Endothelial cell of umbilical vein (primary cell): ENCODE results near the gene MAPK4. TPM values are rescaled to one million over a fixed set of nuclear protein-coding genes. Genes with fewer than 3 reads are reported as not detected.

Source experiments
- BruUV-seq: library from RNA; stranded (reverse); fragments of 400-500 nt; replicated peaks from 2 replicates; lab custom pipeline; 2021; lab: Mats Ljungman, UMichigan
- CTCF ChIA-PET: fragments of 300-600, 350-600 bp; sonication (Branson Sonifier 250); formaldehyde crosslinking; loops from one replicate; lab custom pipeline; 2021; ENCODE audit warnings: antibody characterized with exemption, inconsistent platforms; lab: Charles Lee
- POLR2A ChIA-PET: fragments of 300-600, 350-600 bp; sonication (Branson Sonifier 250); formaldehyde crosslinking; loops from one replicate; lab custom pipeline; 2021; ENCODE audit warnings: antibody characterized with exemption, inconsistent platforms; lab: Charles Lee
- DNase-seq: peaks from one replicate; pipeline ENCODE4 v3.0.0-alpha.2; 2011; ENCODE audit warnings: low read depth, low spot score
- FAIRE-seq: peaks from 2 replicates; lab custom pipeline; 2011; peaks lifted over from hg19 to GRCh38; lab: Jason Lieb, UNC
- H2AFZ ChIP-seq: 2 replicates; pipeline ENCODE4 v1.6.0; 2012; ENCODE audit warnings: low read depth, low read length, control low read depth, inconsistent platforms
- H3K27ac ChIP-seq: 2 replicates; pipeline ENCODE4 v1.5.1; 2011; ENCODE audit warnings: low read depth, mild to moderate bottlenecking, control low read depth, low read length, moderate library complexity; ENCODE audit not compliant: insufficient read depth
- H3K27me3 ChIP-seq, 2 experiments: 2 replicates each; pipeline versions ENCODE4 v1.6.0 to v1.6.1; 2011; ENCODE audit warnings: low read length in 2 of 2, mixed read lengths in 1 of 2; ENCODE audit not compliant: control insufficient read depth in 2 of 2, insufficient read depth in 2 of 2
- H3K36me3 ChIP-seq, 2 experiments: 2 replicates in 1 of 2; 3 replicates in 1 of 2; pipeline ENCODE4 v1.5.1; 2011; ENCODE audit warnings: low read length in 2 of 2, mild to moderate bottlenecking in 1 of 2, moderate library complexity in 1 of 2; ENCODE audit not compliant: control insufficient read depth in 2 of 2, insufficient read depth in 2 of 2; ENCODE audit errors: extremely low read depth in 1 of 2
- H3K4me1 ChIP-seq: 3 replicates; pipeline ENCODE4 v1.5.1; 2011; ENCODE audit warnings: mild to moderate bottlenecking, low read length; ENCODE audit not compliant: control insufficient read depth, insufficient read depth; ENCODE audit errors: extremely low read depth
- H3K4me2 ChIP-seq: 2 replicates; pipeline ENCODE4 v1.6.1; 2011; ENCODE audit warnings: low read length, control low read depth, mixed read lengths; ENCODE audit not compliant: insufficient read depth
- H3K4me3 ChIP-seq, 3 experiments: fragments of 200-600 bp in 1 of 3; sonication (generic), shearing (Covaris generic) in 1 of 3; replicated peaks in 1 of 3; 2 replicates each; pipeline ENCODE4 v1.5.1; 2011 to 2016; ENCODE audit warnings: control low read depth in 3 of 3, low read length in 3 of 3, mild to moderate bottlenecking in 2 of 3, inconsistent platforms in 1 of 3, low read depth in 1 of 3, moderate library complexity in 1 of 3; ENCODE audit not compliant: insufficient read depth in 1 of 3
- H3K79me2 ChIP-seq: 2 replicates; pipeline ENCODE4 v1.6.0; 2012; ENCODE audit warnings: low read length, inconsistent platforms; ENCODE audit not compliant: control insufficient read depth, insufficient read depth
- H3K9ac ChIP-seq: replicated peaks from 2 replicates; pipeline ENCODE3; 2011; ENCODE audit warnings: low read length, control low read depth; ENCODE audit not compliant: insufficient read depth; ENCODE audit errors: extremely low read depth
- H3K9me1 ChIP-seq: replicated peaks from 3 replicates; pipeline ENCODE4 v1.6.0; 2011; ENCODE audit warnings: mild to moderate bottlenecking, low read length; ENCODE audit not compliant: control insufficient read depth, insufficient read depth; ENCODE audit errors: extremely low read depth
- H3K9me3 ChIP-seq: replicated peaks from 2 replicates; pipeline ENCODE4 v1.5.1; 2012; ENCODE audit warnings: low read length, inconsistent platforms; ENCODE audit not compliant: control insufficient read depth, insufficient read depth
- H4K20me1 ChIP-seq: replicated peaks from 2 replicates; pipeline ENCODE3; 2011; ENCODE audit warnings: mild to moderate bottlenecking, low read length; ENCODE audit not compliant: control insufficient read depth, insufficient read depth; ENCODE audit errors: extremely low read depth
- EZH2 ChIP-seq: IDR thresholded peaks from 2 replicates; pipeline ENCODE4 v1.6.1; 2012; ENCODE audit warnings: borderline replicate concordance, low read depth, mild to moderate bottlenecking, moderate library complexity, low read length, inconsistent platforms; ENCODE audit not compliant: severe bottlenecking
- FOS ChIP-seq: IDR thresholded peaks from 2 replicates; pipeline ENCODE4 v1.6.1; 2011; ENCODE audit warnings: mild to moderate bottlenecking, low read length, moderate library complexity, borderline replicate concordance; ENCODE audit not compliant: insufficient read depth
- GATA2 ChIP-seq: IDR thresholded peaks from 2 replicates; pipeline ENCODE4 v1.7.0; 2011; ENCODE audit warnings: low read depth, mild to moderate bottlenecking, moderate library complexity, mixed read lengths, low read length; ENCODE audit not compliant: insufficient read length, insufficient read depth
- JUN ChIP-seq: IDR thresholded peaks from 2 replicates; pipeline ENCODE4 v1.6.1; 2011; ENCODE audit warnings: borderline replicate concordance, low read depth; ENCODE audit not compliant: insufficient read length, insufficient read depth
- POLR2A ChIP-seq: IDR thresholded peaks from 2 replicates; pipeline ENCODE4 v1.6.1; 2012; ENCODE audit warnings: low read depth, mild to moderate bottlenecking, control low read depth, low read length
- POLR2AphosphoS5 ChIP-seq: IDR thresholded peaks from 2 replicates; pipeline ENCODE4 v1.6.1; 2012; ENCODE audit warnings: low read depth, mild to moderate bottlenecking, control low read depth, low read length, moderate library complexity; ENCODE audit not compliant: insufficient read depth
- dilution Hi-C: fragments of 300-500 bp; cut with MboI; formaldehyde crosslinking; loops from one replicate; pipeline ENCODE4 v1.15.0; 2019; ENCODE audit warnings: low sequenced_read_pairs; ENCODE audit not compliant: extremely low pct_ligation_motif_present
- intact Hi-C: fragments of 100-400 bp; cut with micrococcal nuclease; formaldehyde crosslinking; loops from one replicate; pipeline ENCODE4 v1.10.0; 2022
- polyA plus RNA-seq, 4 experiments: library from polyadenylated mRNA; depleted of rRNA in 3 of 4; stranded (reverse) in 3 of 4; unstranded in 1 of 4; fragments of >200 nt; gene quantifications; 2 replicates each; pipeline versions ENCODE4 v1.2.1 to v1.2.3, GENCODE V29; 2011 to 2012; ENCODE audit warnings: missing spikeins in 1 of 4
- total RNA-seq: library from RNA; stranded (reverse); gene quantifications from 2 replicates; pipeline ENCODE4 v1.2.3, GENCODE V29; 2021
- TF ChIP-seq, protein P1 (sequence below): IDR thresholded peaks from 2 replicates; pipeline ENCODE4 v1.6.1; 2011; ENCODE audit not compliant: insufficient read depth, insufficient read length
- TF ChIP-seq, protein P2 (sequence below), 2 donors: IDR thresholded peaks; 1 replicate in 1 of 2; 2 replicates in 1 of 2; pipeline ENCODE4 v1.5.1; 2011; ENCODE audit warnings: low read length in 2 of 2, mild to moderate bottlenecking in 2 of 2, moderate library complexity in 2 of 2, control low read depth in 1 of 2, inconsistent platforms in 1 of 2, low read depth in 1 of 2; ENCODE audit not compliant: insufficient read depth in 1 of 2; ENCODE audit errors: extremely low read depth in 1 of 2

MAPK4 gene
- total and polyA plus RNA-seq, 2 donors (not counting 3 experiments of a cell fraction or from before 2014, with no cell fraction given) = not detected

DNA sequence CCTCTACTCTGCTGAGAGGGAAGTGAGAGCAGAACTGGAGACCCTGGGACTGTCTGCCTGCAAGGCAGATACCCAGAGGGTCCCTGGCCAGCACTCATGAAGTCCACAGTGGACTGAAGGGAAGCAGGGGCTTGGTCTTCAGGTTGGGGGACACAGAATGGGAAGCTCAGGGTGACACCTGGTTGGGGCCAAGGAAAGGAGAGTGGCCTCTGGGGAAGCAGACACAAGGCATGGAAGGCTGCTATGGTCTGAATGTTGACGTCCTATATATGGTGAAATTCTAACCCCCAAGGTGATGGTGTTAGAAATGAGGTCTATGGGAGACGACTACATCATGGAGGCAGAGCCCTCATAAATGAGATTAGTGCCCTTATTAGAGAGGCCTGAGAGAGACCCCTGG, 190.7 kb downstream of the MAPK4 start:
- DNase-seq (no peak), FAIRE-seq (no peak)
- Histone ChIP-seq H4K20me1 (no peaks in the 10 kb centered on the region), H3K9me1 (no peaks in the 10 kb centered on the region), H3K4me1 (no peaks in the 10 kb centered on the region), H3K79me2 (no peaks in the 10 kb centered on the region), H2AFZ (no peak overlapping the region), H3K4me3 (no peak overlapping the region), H3K4me2 (no peak overlapping the region), H3K9ac (no peak overlapping the region), H3K9me3 (no peaks in the 10 kb centered on the region), H3K36me3 (no peaks in the 10 kb centered on the region), H3K27me3 (no peaks in the 10 kb centered on the region), H3K27ac (no peak overlapping the region)
- intact Hi-C loops (no loop called here), dilution Hi-C loops (no loop called here)
- POLR2A ChIA-PET = no interaction called here
- BruUV-seq = no TSS peak
- TF ChIP-seq, protein P1, sequence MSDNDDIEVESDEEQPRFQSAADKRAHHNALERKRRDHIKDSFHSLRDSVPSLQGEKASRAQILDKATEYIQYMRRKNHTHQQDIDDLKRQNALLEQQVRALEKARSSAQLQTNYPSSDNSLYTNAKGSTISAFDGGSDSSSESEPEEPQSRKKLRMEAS = no peak
- TF ChIP-seq POLR2A = no peak
- TF ChIP-seq, protein P2, sequence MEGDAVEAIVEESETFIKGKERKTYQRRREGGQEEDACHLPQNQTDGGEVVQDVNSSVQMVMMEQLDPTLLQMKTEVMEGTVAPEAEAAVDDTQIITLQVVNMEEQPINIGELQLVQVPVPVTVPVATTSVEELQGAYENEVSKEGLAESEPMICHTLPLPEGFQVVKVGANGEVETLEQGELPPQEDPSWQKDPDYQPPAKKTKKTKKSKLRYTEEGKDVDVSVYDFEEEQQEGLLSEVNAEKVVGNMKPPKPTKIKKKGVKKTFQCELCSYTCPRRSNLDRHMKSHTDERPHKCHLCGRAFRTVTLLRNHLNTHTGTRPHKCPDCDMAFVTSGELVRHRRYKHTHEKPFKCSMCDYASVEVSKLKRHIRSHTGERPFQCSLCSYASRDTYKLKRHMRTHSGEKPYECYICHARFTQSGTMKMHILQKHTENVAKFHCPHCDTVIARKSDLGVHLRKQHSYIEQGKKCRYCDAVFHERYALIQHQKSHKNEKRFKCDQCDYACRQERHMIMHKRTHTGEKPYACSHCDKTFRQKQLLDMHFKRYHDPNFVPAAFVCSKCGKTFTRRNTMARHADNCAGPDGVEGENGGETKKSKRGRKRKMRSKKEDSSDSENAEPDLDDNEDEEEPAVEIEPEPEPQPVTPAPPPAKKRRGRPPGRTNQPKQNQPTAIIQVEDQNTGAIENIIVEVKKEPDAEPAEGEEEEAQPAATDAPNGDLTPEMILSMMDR (IDR thresholded peaks at IDR 0.05; ENCODE audit: extremely low read depth in 1 of 2, insufficient read depth in 1 of 2, low read depth in 1 of 2, low read length in 2 of 2) = no peak
- CTCF ChIA-PET = no interaction called here

DNA sequence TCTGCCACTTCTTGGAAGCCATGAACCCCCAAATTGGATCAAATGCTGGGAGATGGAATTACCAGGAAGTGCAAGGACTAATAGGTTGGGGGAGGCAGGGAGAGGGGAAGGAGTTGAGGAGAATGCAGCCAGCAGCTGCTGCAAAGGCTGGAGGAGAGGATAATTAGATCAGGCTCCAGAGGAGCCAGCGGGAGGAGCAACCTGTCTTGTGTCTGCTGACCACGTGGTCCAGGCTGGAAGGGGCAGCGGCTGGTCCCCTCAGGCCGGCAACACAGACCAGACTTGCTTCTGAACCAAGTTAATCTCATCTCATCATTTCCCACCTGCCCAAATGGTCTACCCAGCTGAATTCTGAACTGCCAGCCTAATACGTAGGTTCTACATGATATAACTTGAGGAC, 191.6 kb downstream of the MAPK4 start:
- no peaks in the 10 kb centered on the region for H4K20me1 ChIP-seq
- BruUV-seq = no TSS peak
- intact Hi-C loops = no loop called here
- no peaks in the 10 kb centered on the region for H3K9me1 ChIP-seq
- no peak overlapping the region for H3K9ac ChIP-seq
- dilution Hi-C loops = no loop called here
- H3K4me2 ChIP-seq = no peak overlapping the region
- H3K79me2 ChIP-seq = no peaks in the 10 kb centered on the region
- H2AFZ ChIP-seq = no peak overlapping the region
- H3K36me3 ChIP-seq = no peaks in the 10 kb centered on the region
- H3K4me1 ChIP-seq = no peaks in the 10 kb centered on the region
- no peaks in the 10 kb centered on the region for H3K9me3 ChIP-seq
- CTCF ChIA-PET = no interaction called here
- no peak overlapping the region for H3K4me3 ChIP-seq
- TF ChIP-seq GATA2 = no peak
- no peak for TF ChIP-seq POLR2AphosphoS5
- TF ChIP-seq, protein P2 (IDR thresholded peaks at IDR 0.05; ENCODE audit: extremely low read depth in 1 of 2, insufficient read depth in 1 of 2, low read depth in 1 of 2, low read length in 2 of 2) = no peak
- TF ChIP-seq JUN = no peak
- no peak for TF ChIP-seq FOS
- no peak for TF ChIP-seq POLR2A
- no peak for TF ChIP-seq EZH2
- no peak for FAIRE-seq
- POLR2A ChIA-PET = no interaction called here
- no peak for DNase-seq
- no peak overlapping the region for H3K27ac ChIP-seq
- H3K27me3 ChIP-seq = no peaks in the 10 kb centered on the region
